K562 (cell line): ENCODE data around the gene GFOD2. TPM values are rescaled to one million over a fixed set of nuclear protein-coding genes. Genes with fewer than 3 reads are reported as not detected.

ENCODE experiments used
- ATAC-seq: fragments of 200-7000 bp; cut with Tn5 transposase; 3 replicates; pipeline ENCODE4 v1.9.1; 2020; ENCODE audit warnings: moderate library complexity
- BruUV-seq: library from RNA; stranded (reverse); fragments of 400-500 nt; replicated peaks from 2 replicates; lab custom pipeline; 2021; lab: Mats Ljungman, UMichigan
- CTCF ChIA-PET: fragments of 300-600 bp; formaldehyde crosslinking; extraction: SDS; loops from one replicate; lab custom pipeline; 2021; ENCODE audit warnings: low intra/inter-chr PET ratio; lab: Yijun Ruan, JAX
- POLR2A ChIA-PET: fragments of 300-600, 350-650 bp; sonication (Branson Sonifier 250); formaldehyde crosslinking; extraction: SDS; loops from one replicate; lab custom pipeline; 2021; ENCODE audit warnings: antibody characterized with exemption, inconsistent platforms; lab: Yijun Ruan, JAX
- DNase-seq, 4 experiments: peaks; one replicate each; pipeline versions ENCODE4 v3.0.0 to v3.0.0-alpha.2; 2011 to 2018; ENCODE audit warnings: low spot score in 3 of 4, mixed read lengths in 3 of 4; ENCODE audit errors: extremely low read depth in 1 of 4
- FAIRE-seq: peaks from 2 replicates; lab custom pipeline; 2011; peaks lifted over from hg19 to GRCh38; lab: Jason Lieb, UNC
- H2AFZ ChIP-seq: 2 replicates; pipeline ENCODE4 v1.6.0; 2011; ENCODE audit warnings: low read depth, low read length, control low read depth, inconsistent platforms
- H3K27ac ChIP-seq: fragments of 200-600 bp; 3 replicates; pipeline ENCODE4 v1.8.0; 2011; ENCODE audit warnings: low read depth, mild to moderate bottlenecking, control low read depth, inconsistent platforms, low read length, moderate library complexity, mixed read lengths; ENCODE audit errors: extremely low read depth
- H3K27me3 ChIP-seq, 2 experiments: fragments of 300-600 bp in 1 of 2; 2 replicates in 1 of 2; 3 replicates in 1 of 2; pipeline versions ENCODE4 v1.6.0 to v1.8.0; 2011; ENCODE audit warnings: inconsistent platforms in 2 of 2, low read length in 2 of 2, mild to moderate bottlenecking in 1 of 2, mixed read lengths in 1 of 2, moderate library complexity in 1 of 2; ENCODE audit not compliant: control insufficient read depth in 2 of 2, insufficient read depth in 2 of 2
- H3K36me3 ChIP-seq: fragments of 300-600 bp; 3 replicates; pipeline ENCODE4 v1.8.0; 2011; ENCODE audit warnings: mild to moderate bottlenecking, low read length, inconsistent platforms; ENCODE audit not compliant: control insufficient read depth, insufficient read depth
- H3K4me1 ChIP-seq, 2 experiments: fragments of 200-600 bp in 1 of 2; replicated peaks in 1 of 2; 2 replicates in 1 of 2; 3 replicates in 1 of 2; pipeline versions ENCODE4 v1.5.1 to v1.8.0; 2011; ENCODE audit warnings: inconsistent platforms in 2 of 2, low read length in 2 of 2, mild to moderate bottlenecking in 1 of 2, mixed read lengths in 1 of 2, moderate library complexity in 1 of 2; ENCODE audit not compliant: control insufficient read depth in 2 of 2, insufficient read depth in 2 of 2
- H3K4me2 ChIP-seq: 2 replicates; pipeline ENCODE4 v1.6.1; 2011; ENCODE audit warnings: low read length, control low read depth, inconsistent platforms, mixed read lengths; ENCODE audit not compliant: insufficient read depth
- H3K4me3 ChIP-seq: fragments of 200-600 bp; sonication (generic), shearing (Covaris generic); 2 replicates; pipeline ENCODE4 v1.5.1; 2016; ENCODE audit warnings: control low read depth, inconsistent platforms
- H3K79me2 ChIP-seq: fragments of 200-600 bp; 3 replicates; pipeline ENCODE4 v1.8.0; 2011; ENCODE audit warnings: low read length, inconsistent platforms; ENCODE audit not compliant: control insufficient read depth, insufficient read depth
- H3K9ac ChIP-seq, 2 experiments: 2 replicates each; pipeline versions ENCODE4 v1.6.0 to v1.6.1; 2011; ENCODE audit warnings: low read depth in 2 of 2, low read length in 2 of 2, control low read depth in 1 of 2, inconsistent platforms in 1 of 2, mild to moderate bottlenecking in 1 of 2, mixed read lengths in 1 of 2; ENCODE audit not compliant: insufficient read depth in 1 of 2
- H3K9me1 ChIP-seq: one replicate; pipeline ENCODE4 v1.6.0; 2011; ENCODE audit warnings: inconsistent platforms, mild to moderate bottlenecking, low read length, moderate library complexity; ENCODE audit not compliant: control insufficient read depth, insufficient read depth
- H3K9me3 ChIP-seq: replicated peaks from 2 replicates; pipeline ENCODE4 v1.5.1; 2011; ENCODE audit warnings: low read depth, low read length, inconsistent platforms; ENCODE audit not compliant: control insufficient read depth, insufficient read depth
- H4K20me1 ChIP-seq: replicated peaks from 2 replicates; pipeline ENCODE4 v1.6.1; 2011; ENCODE audit warnings: low read length, inconsistent platforms, mixed read lengths; ENCODE audit not compliant: control insufficient read depth, insufficient read depth
- BHLHE40 ChIP-seq: IDR thresholded peaks from 2 replicates; pipeline ENCODE4 v1.6.1; 2011; ENCODE audit warnings: low read length, improper control_type of control experiment
- E2F3 ChIP-seq: fragments of 250-450 bp; sonication (Bioruptor Pico); IDR thresholded peaks from 2 replicates; pipeline ENCODE4 v1.4.0; 2020; ENCODE audit warnings: mild to moderate bottlenecking
- HLTF ChIP-seq: fragments of 450-650 bp; IDR thresholded peaks from 2 replicates; pipeline ENCODE4 v1.6.1; 2016
- JUND ChIP-seq, 2 experiments: IDR thresholded peaks; 2 replicates in 1 of 2; 3 replicates in 1 of 2; pipeline ENCODE4 v1.6.1; 2011; ENCODE audit warnings: borderline replicate concordance in 2 of 2, low read depth in 2 of 2, low read length in 2 of 2, improper control_type of control experiment in 1 of 2, missing biosample characterization in 1 of 2, missing genetic modification characterization in 1 of 2, missing genetic modification reagents in 1 of 2
- MAFG ChIP-seq: fragments of 450-650 bp; conservative IDR thresholded peaks from 2 replicates; pipeline ENCODE4 v1.6.1; 2016; ENCODE audit warnings: missing genetic modification characterization, missing compliant biosample characterization
- ZFP36 ChIP-seq: fragments of 150-350 bp; IDR thresholded peaks from 2 replicates; pipeline ENCODE4 v1.6.1; 2018; ENCODE audit warnings: low read length, low read depth; ENCODE audit not compliant: partially characterized antibody
- ZNF263 ChIP-seq: sonication (generic); formaldehyde crosslinking; IDR thresholded peaks from 2 replicates; pipeline ENCODE4 v1.8.0; 2022; ENCODE audit warnings: mild to moderate bottlenecking, missing genetic modification reagents, borderline replicate concordance
- ZNF384 ChIP-seq: IDR thresholded peaks from 2 replicates; pipeline ENCODE4 v1.6.1; 2012; ENCODE audit warnings: low read depth, low read length, improper control_type of control experiment
- WGBS: fragments of 100-300 bp; shearing (Covaris generic); methylation state at CpG from one replicate; pipeline ENCODE4 v1.1.6; 2016; ENCODE audit warnings: low coverage, mixed read lengths; ENCODE audit not compliant: insufficient coverage; ENCODE audit errors: missing lambda C conversion rate; 5-methylcytosine and 5-hydroxymethylcytosine counted together
- in situ Hi-C: fragments of 300-500 bp; cut with MboI; formaldehyde crosslinking; loops from 4 replicates; pipeline ENCODE4 v1.15.0; 2018; ENCODE audit warnings: inconsistent platforms, mixed read lengths
- intact Hi-C: fragments of 100-400 bp; cut with micrococcal nuclease; formaldehyde crosslinking; loops from 2 replicates; pipeline ENCODE4 v1.14.2; 2022
- polyA plus RNA-seq, 8 experiments: library from polyadenylated mRNA; depleted of rRNA in 4 of 8; stranded (reverse) in 5 of 8; unstranded in 3 of 8; fragments of >200 nt; fragmentation: Nextera tagmentation in 2 of 8; fragmentation: Illumina TruSeq in 1 of 8; extraction: Ambion mirVana in 2 of 8; extraction: Trizol in 1 of 8; gene quantifications; 2 replicates each; pipeline versions ENCODE4 v1.2.1 to v1.2.3, GENCODE V29; 2011 to 2014; ENCODE audit warnings: inconsistent platforms in 1 of 8, missing spikeins in 1 of 8
- total RNA-seq, 7 experiments: library from RNA; depleted of rRNA in 6 of 7; stranded (reverse); fragments of >200 nt in 6 of 7; fragmentation: Illumina TruSeq in 2 of 7; extraction: Trizol in 2 of 7; gene quantifications; 2 replicates each; pipeline versions ENCODE4 v1.2.1 to v1.2.3, GENCODE V29; 2011 to 2021; ENCODE audit warnings: low replicate concordance in 1 of 7
- TF ChIP-seq, protein P1 (sequence below), 3 experiments: fragments of 200-800 bp in 1 of 3; sonication (Bioruptor generic) in 1 of 3; sonication (generic) in 1 of 3; formaldehyde crosslinking in 1 of 3; IDR thresholded peaks; 2 replicates each; pipeline versions ENCODE4 v1.6.1 to v1.8.0; 2016 to 2022; ENCODE audit warnings: mild to moderate bottlenecking in 2 of 3, missing compliant biosample characterization in 2 of 3, missing genetic modification characterization in 2 of 3, missing genetic modification reagents in 1 of 3
- TF ChIP-seq, protein P2 (sequence below), 2 experiments: IDR thresholded peaks in 1 of 2; conservative IDR thresholded peaks in 1 of 2; 2 replicates each; pipeline ENCODE4 v1.6.1; 2016; ENCODE audit warnings: low read depth in 2 of 2, mild to moderate bottlenecking in 1 of 2, missing compliant biosample characterization in 1 of 2, missing genetic modification characterization in 1 of 2, moderate library complexity in 1 of 2

Gene GFOD2
- total and polyA plus RNA-seq, 9 of the 15 experiments (the other 6 are each of a cell fraction or from before 2014, with no cell fraction given), result 1.9 to 15.8 (median 11.1) TPM

DNA sequence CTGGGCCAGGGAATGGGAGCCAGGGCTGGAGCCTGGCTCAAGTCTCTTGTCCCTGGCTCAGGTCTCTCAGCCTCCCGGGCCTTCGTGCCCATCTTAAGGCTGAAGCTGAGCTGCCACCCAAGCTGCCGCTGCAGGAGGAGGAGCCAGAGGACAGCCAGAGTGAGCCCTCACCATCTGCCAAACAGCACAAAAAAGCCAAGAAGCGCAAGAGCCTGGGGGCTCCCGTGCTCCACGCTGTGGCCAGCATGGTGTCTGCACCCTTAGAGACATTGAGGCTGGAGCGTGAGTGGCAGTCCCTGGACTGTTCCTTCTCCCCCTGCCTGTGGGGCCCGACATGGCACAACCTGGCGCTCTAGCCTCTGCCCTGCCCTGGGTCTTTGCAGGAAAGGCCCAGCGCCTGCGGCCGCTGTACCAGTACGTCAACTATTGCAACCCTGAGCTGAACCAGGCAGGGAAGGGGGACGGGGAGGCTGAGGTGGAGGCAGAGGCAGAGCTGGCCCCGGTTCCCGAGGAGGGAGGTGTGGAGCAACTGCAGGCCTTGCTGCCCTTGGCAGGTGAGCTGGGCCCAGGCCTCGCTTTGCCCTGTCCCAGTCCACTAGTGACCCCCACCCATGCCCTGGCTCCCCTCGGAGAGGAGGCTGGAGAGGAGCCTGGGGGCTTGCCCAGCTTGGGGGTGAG is 51.2 kb downstream of the GFOD2 start:
- Histone ChIP-seq H3K4me2 (no peak overlapping the region), H3K9me1 (no peaks in the 10 kb centered on the region), H3K4me1 (peaks cover 14 to 39% of the 10 kb centered on the region in 2 experiments), H2AFZ (peak overlapping the region; percentile 99), H3K9me3 (no peaks in the 10 kb centered on the region), H4K20me1 (peaks cover 2% of the 10 kb centered on the region; the same call in 1 of the 2 replicates), H3K36me3 (peaks cover 7% of the 10 kb centered on the region; the same call in 2 of the 3 replicates), H3K9ac (peak overlapping the region in 1 of 2 experiments; percentile 45; a peak in 1 of 4 replicates), H3K79me2 (peaks cover 3% of the 10 kb centered on the region; the same call in 1 of the 3 replicates), H3K27me3 (no peaks in the 10 kb centered on the region), H3K27ac (no peak overlapping the region), H3K4me3 (no peak overlapping the region)
- ChIA-PET CTCF (interaction anchor here (0.6 to 3.0 kb wide), 4 partner anchors 105 to 174 kb away, joined by 3 to 25 read pairs (median 9); partner anchors contain the start of gene CTCF), POLR2A (interaction anchor here (0.6 to 1.1 kb wide), 6 partner anchors 9 to 692 kb away, joined by 3 to 4 read pairs (median 3); no protein-coding TSS in a partner anchor)
- DNase-seq (peak; percentile 85 to 90 (median 86)), ATAC-seq (peak; percentile 89), FAIRE-seq (peak; percentile 96)
- no TSS peak for BruUV-seq
- intact Hi-C loops, result loop anchor here (1.0 to 2.0 kb wide), 2 partner anchors 105 to 147 kb away; partner anchors contain the start of gene CTCF
- in situ Hi-C loops, result loop anchor here (5.0 kb wide), 1 partner anchor 259 kb away; no protein-coding TSS in a partner anchor
- WGBS, result 36% methylated on average over 16 of the region's 18 CpGs
- TF ChIP-seq E2F3 (CRISPR knock-in tag) (0 out of 2 replicates have a peak, but pooled peaks have one; percentile 24), MAFG (tag) (no peak), HLTF (no peak), BHLHE40 (peak; percentile 59; the same call in 1 of the 2 replicates), ZNF384 (peak; percentile 27; the same call in 1 of the 2 replicates), ZFP36 (peak; percentile 10), JUND (IDR thresholded peaks at IDR 0.05; ENCODE audit: borderline replicate concordance, low read depth, low read length) (peak; percentile 9; the same call in 1 of the 2 replicates), JUND (tag; IDR thresholded peaks at IDR 0.05; ENCODE audit: borderline replicate concordance, low read depth, low read length) (no peak; the same call in 2 of the 3 replicates), ZNF263 (peak; percentile 62; the same call in 1 of the 2 replicates)
- TF ChIP-seq, protein P1, sequence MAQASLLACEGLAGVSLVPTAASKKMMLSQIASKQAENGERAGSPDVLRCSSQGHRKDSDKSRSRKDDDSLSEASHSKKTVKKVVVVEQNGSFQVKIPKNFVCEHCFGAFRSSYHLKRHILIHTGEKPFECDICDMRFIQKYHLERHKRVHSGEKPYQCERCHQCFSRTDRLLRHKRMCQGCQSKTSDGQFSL (CRISPR knock-in tag; IDR thresholded peaks at IDR 0.05), result peak; percentile 21; the same call in 1 of the 2 replicates
- TF ChIP-seq, protein P1 (tag; IDR thresholded peaks at IDR 0.05), result no peak
- TF ChIP-seq, protein P2, sequence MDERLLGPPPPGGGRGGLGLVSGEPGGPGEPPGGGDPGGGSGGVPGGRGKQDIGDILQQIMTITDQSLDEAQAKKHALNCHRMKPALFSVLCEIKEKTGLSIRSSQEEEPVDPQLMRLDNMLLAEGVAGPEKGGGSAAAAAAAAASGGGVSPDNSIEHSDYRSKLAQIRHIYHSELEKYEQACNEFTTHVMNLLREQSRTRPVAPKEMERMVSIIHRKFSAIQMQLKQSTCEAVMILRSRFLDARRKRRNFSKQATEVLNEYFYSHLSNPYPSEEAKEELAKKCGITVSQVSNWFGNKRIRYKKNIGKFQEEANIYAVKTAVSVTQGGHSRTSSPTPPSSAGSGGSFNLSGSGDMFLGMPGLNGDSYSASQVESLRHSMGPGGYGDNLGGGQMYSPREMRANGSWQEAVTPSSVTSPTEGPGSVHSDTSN (CRISPR knock-in tag; IDR thresholded peaks at IDR 0.05; ENCODE audit: low read depth), result peak; percentile 46
- TF ChIP-seq, protein P2 (tag; conservative IDR thresholded peaks at IDR 0.05; ENCODE audit: low read depth), result 0 out of 2 replicates have a peak, but pooled peaks have one; percentile 40
